HepG2 (cell line): ENCODE data around the gene EIF4G3. TPM values are rescaled to one million over a fixed set of nuclear protein-coding genes. Genes with fewer than 3 reads are reported as not detected.

Source experiments
- ATAC-seq: fragments of 200-7000 bp; cut with Tn5 transposase; 3 replicates; pipeline ENCODE4 v1.9.1; 2020; ENCODE audit warnings: mild to moderate bottlenecking, moderate library complexity
- BruUV-seq: library from RNA; stranded (reverse); fragments of 400-500 nt; replicated peaks from 2 replicates; lab custom pipeline; 2021; lab: Mats Ljungman, UMichigan
- CTCF ChIA-PET: fragments of 300-600 bp; formaldehyde crosslinking; extraction: SDS; loops from one replicate; lab custom pipeline; 2021; ENCODE audit warnings: low total read pairs, inconsistent platforms, low intra/inter-chr PET ratio; lab: Yijun Ruan, JAX
- POLR2A ChIA-PET: fragments of 350-600 bp; sonication (Branson Sonifier 250); formaldehyde crosslinking; loops from one replicate; lab custom pipeline; 2020; ENCODE audit warnings: antibody characterized with exemption, inconsistent platforms; lab: Yijun Ruan, JAX
- DNase-seq: peaks from one replicate; pipeline ENCODE4 v3.0.0-alpha.2; 2015; ENCODE audit warnings: low spot score
- FAIRE-seq: peaks from 3 replicates; lab custom pipeline; 2011; peaks lifted over from hg19 to GRCh38; lab: Jason Lieb, UNC
- H2AFZ ChIP-seq: one replicate; pipeline ENCODE4 v1.6.1; 2011; ENCODE audit warnings: low read length, inconsistent platforms
- H3K27ac ChIP-seq: fragments of 300-600 bp; 3 replicates; pipeline ENCODE4 v1.8.0; 2011; ENCODE audit warnings: mixed run types, mild to moderate bottlenecking, mixed read lengths, low read length, inconsistent platforms; ENCODE audit not compliant: insufficient read depth; ENCODE audit errors: extremely low read length
- H3K27me3 ChIP-seq, 2 experiments: fragments of 200-600 bp in 1 of 2; 2 replicates in 1 of 2; 3 replicates in 1 of 2; pipeline versions ENCODE4 v1.6.0 to v1.8.0; 2011; ENCODE audit warnings: low read length in 2 of 2, mild to moderate bottlenecking in 2 of 2, moderate library complexity in 2 of 2, inconsistent platforms in 1 of 2; ENCODE audit not compliant: insufficient read depth in 2 of 2, control insufficient read depth in 1 of 2
- H3K36me3 ChIP-seq, 2 experiments: fragments of 200-600 bp in 1 of 2; replicated peaks in 1 of 2; 2 replicates in 1 of 2; 3 replicates in 1 of 2; pipeline versions ENCODE4 v1.5.1 to v1.8.0; 2011; ENCODE audit warnings: low read length in 2 of 2, inconsistent platforms in 1 of 2; ENCODE audit not compliant: insufficient read depth in 2 of 2, control insufficient read depth in 1 of 2
- H3K4me1 ChIP-seq: 2 replicates; pipeline ENCODE4 v1.5.1; 2012; ENCODE audit warnings: low read length, inconsistent platforms; ENCODE audit not compliant: insufficient read depth
- H3K4me2 ChIP-seq: 2 replicates; pipeline ENCODE4 v1.6.0; 2011; ENCODE audit warnings: low read depth, low read length, inconsistent platforms
- H3K4me3 ChIP-seq, 3 experiments: fragments of 200-600 bp in 1 of 3; sonication (generic), shearing (Covaris generic) in 1 of 3; replicated peaks in 1 of 3; 2 replicates each; pipeline ENCODE4 v1.5.1; 2011 to 2016; ENCODE audit warnings: low read length in 3 of 3, inconsistent platforms in 2 of 3, low read depth in 2 of 3, mild to moderate bottlenecking in 2 of 3, control low read depth in 1 of 3, mixed read lengths in 1 of 3; ENCODE audit not compliant: insufficient read depth in 1 of 3
- H3K79me2 ChIP-seq: one replicate; pipeline ENCODE4 v1.6.1; 2011; ENCODE audit warnings: low read length, inconsistent platforms; ENCODE audit not compliant: insufficient read depth
- H3K9ac ChIP-seq: 2 replicates; pipeline ENCODE4 v1.6.0; 2011; ENCODE audit warnings: mild to moderate bottlenecking, low read depth, low read length, inconsistent platforms; ENCODE audit not compliant: insufficient read depth
- H3K9me3 ChIP-seq: 2 replicates; pipeline ENCODE4 v1.5.1; 2012; ENCODE audit warnings: mild to moderate bottlenecking, low read length
- H4K20me1 ChIP-seq: 2 replicates; pipeline ENCODE4 v1.6.0; 2011; ENCODE audit warnings: inconsistent platforms, mild to moderate bottlenecking, low read length, moderate library complexity; ENCODE audit not compliant: insufficient read depth
- ATF4 ChIP-seq, 2 experiments: fragments of 450-650 bp in 1 of 2; sonication (generic) in 1 of 2; formaldehyde crosslinking; IDR thresholded peaks; 2 replicates each; pipeline versions ENCODE4 v1.5.0 to v1.8.0; 2020 to 2022; ENCODE audit warnings: mild to moderate bottlenecking in 1 of 2, missing genetic modification reagents in 1 of 2
- CBX5 ChIP-seq: sonication (generic); formaldehyde crosslinking; IDR thresholded peaks from 2 replicates; pipeline ENCODE4 v1.4.0; 2020; ENCODE audit warnings: missing genetic modification reagents, borderline replicate concordance
- EEA1 ChIP-seq: sonication (generic); formaldehyde crosslinking; IDR thresholded peaks from 2 replicates; pipeline ENCODE4 v1.5.1; 2020; ENCODE audit warnings: mild to moderate bottlenecking, missing genetic modification reagents, borderline replicate concordance
- ETV6 ChIP-seq: sonication (generic); formaldehyde crosslinking; conservative IDR thresholded peaks from 2 replicates; pipeline ENCODE4 v1.4.0; 2020; ENCODE audit warnings: missing genetic modification reagents
- HNRNPUL1 ChIP-seq: fragments of 200-400 bp; formaldehyde crosslinking; IDR thresholded peaks from 2 replicates; pipeline ENCODE4 v1.6.1; 2017; ENCODE audit warnings: low read depth, mild to moderate bottlenecking, low read length, moderate library complexity
- MIER3 ChIP-seq: IDR thresholded peaks from 2 replicates; pipeline ENCODE4 v1.6.1; 2016; ENCODE audit warnings: missing compliant biosample characterization, borderline replicate concordance
- RCOR2 ChIP-seq: IDR thresholded peaks from 2 replicates; pipeline ENCODE4 v1.6.1; 2016; ENCODE audit warnings: missing biosample characterization, missing genetic modification reagents
- SNAPC5 ChIP-seq: sonication (generic); formaldehyde crosslinking; IDR thresholded peaks from 2 replicates; pipeline ENCODE4 v1.8.1; 2023; ENCODE audit warnings: mild to moderate bottlenecking, missing genetic modification reagents, borderline replicate concordance
- TFDP1 ChIP-seq: IDR thresholded peaks from 2 replicates; pipeline ENCODE4 v1.6.1; 2016; ENCODE audit warnings: missing compliant biosample characterization, missing genetic modification reagents, borderline replicate concordance
- ZNF256 ChIP-seq: sonication (generic); formaldehyde crosslinking; conservative IDR thresholded peaks from 2 replicates; pipeline ENCODE4 v1.4.0; 2020; ENCODE audit warnings: missing genetic modification reagents
- ZNF451 ChIP-seq: sonication (generic); formaldehyde crosslinking; IDR thresholded peaks from 2 replicates; pipeline ENCODE4 v1.5.0; 2020; ENCODE audit warnings: mild to moderate bottlenecking, missing genetic modification reagents
- ZNF670 ChIP-seq: sonication (generic); formaldehyde crosslinking; IDR thresholded peaks from 2 replicates; pipeline ENCODE4 v1.8.0; 2022; ENCODE audit warnings: mild to moderate bottlenecking, missing genetic modification reagents, borderline replicate concordance
- ZNF878 ChIP-seq: sonication (generic); formaldehyde crosslinking; IDR thresholded peaks from 2 replicates; pipeline ENCODE4 v1.8.1; 2023; ENCODE audit warnings: mild to moderate bottlenecking, missing genetic modification reagents, moderate library complexity
- WGBS: methylation state at CpG from one replicate; pipeline ENCODE4 v1.1.6; 2017; ENCODE audit warnings: low lambda C conversion rate; 5-methylcytosine and 5-hydroxymethylcytosine counted together
- in situ Hi-C: cut with HindIII; loops from 2 replicates; pipeline ENCODE4 v1.10.0; 2017; ENCODE audit warnings: low pct_unique_long_range_greater_than_20kb; ENCODE audit not compliant: extremely low pct_ligation_motif_present
- intact Hi-C: fragments of 100-400 bp; cut with micrococcal nuclease; formaldehyde crosslinking; loops from one replicate; pipeline ENCODE4 v1.10.0; 2022; ENCODE audit not compliant: unreplicated experiment
- polyA plus RNA-seq, 8 experiments: library from polyadenylated mRNA; depleted of rRNA in 3 of 8; stranded (reverse) in 7 of 8; unstranded in 1 of 8; fragments of >200 nt; fragmentation: Illumina TruSeq in 4 of 8; extraction: Trizol in 4 of 8; gene quantifications; 2 replicates each; pipeline versions ENCODE4 v1.2.1 to v1.2.3, GENCODE V29; 2011 to 2016; ENCODE audit warnings: low read depth in 4 of 8, missing spikeins in 1 of 8, mixed read lengths in 1 of 8; ENCODE audit not compliant: insufficient read depth in 1 of 8
- total RNA-seq, 5 experiments: library from RNA; depleted of rRNA; stranded (reverse); fragments of >200 nt; fragmentation: Illumina TruSeq; extraction: Trizol; gene quantifications; 2 replicates each; pipeline ENCODE4 v1.2.3, GENCODE V29; 2016; ENCODE audit warnings: low read depth in 1 of 5

The EIF4G3 gene
- total and polyA plus RNA-seq, 2 of the 13 experiments (the other 11 are each of a cell fraction or from before 2014, with no cell fraction given) = 22.2 to 27.6 TPM

- Histone ChIP-seq H3K9me3 (no peaks in the 10 kb centered on the region), H3K9ac (no peak overlapping the region), H3K27ac (no peak overlapping the region), H3K4me1 (no peaks in the 10 kb centered on the region), H3K36me3 (peaks cover 2 to 8% of the 10 kb centered on the region in 2 experiments; a peak in 2 of 5 replicates), H3K27me3 (no peaks in the 10 kb centered on the region), H4K20me1 (no peaks in the 10 kb centered on the region), H3K79me2 (no peaks in the 10 kb centered on the region), H3K4me2 (no peak overlapping the region)
- ChIA-PET POLR2A (no interaction called here), CTCF (no interaction called here)
- ATAC-seq = no peak
- FAIRE-seq = no peak
- intact Hi-C loops (no loop called here), in situ Hi-C loops (no loop called here)
- BruUV-seq = no TSS peak
- no peak for TF ChIP-seq TFDP1
- no peak for TF ChIP-seq RCOR2
- no peak for TF ChIP-seq ATF4 (CRISPR knock-in tag; IDR thresholded peaks at IDR 0.05)
- TF ChIP-seq ETV6 (CRISPR knock-in tag) = no peak
- TF ChIP-seq EEA1 (CRISPR knock-in tag) = no peak
- no peak for TF ChIP-seq ZNF256 (CRISPR knock-in tag)
- no peak for TF ChIP-seq ZNF670 (CRISPR knock-in tag)
- no peak for TF ChIP-seq ZNF878
- no peak for TF ChIP-seq CBX5 (CRISPR knock-in tag)
- no peak for TF ChIP-seq ZNF451 (CRISPR knock-in tag)
- no peak for TF ChIP-seq SNAPC5 (CRISPR knock-in tag)
- TF ChIP-seq MIER3 (CRISPR knock-in tag) = no peak
- no peak for TF ChIP-seq HNRNPUL1
- TF ChIP-seq, all 625 proteins: peak for 0
- H2AFZ ChIP-seq = no peak overlapping the region
- no peak overlapping the region for H3K4me3 ChIP-seq
- 93% methylated on average over 2 of the region's 2 CpGs for WGBS
- no peak for DNase-seq
Measured at GRCh38 chr1:20936216-20936615, 240.5 kb downstream of the EIF4G3 start.
